CD4-positive, alpha-beta T cell treated with Interleukin-12 subunit alpha and Interleukin-12 subunit beta, for 1 hour (primary cell): Measurements from ENCODE around the gene TRIP13.

ENCODE experiments used
- DNase-seq: peaks from one replicate; pipeline ENCODE4 v3.0.0-alpha.2; 2020

The TRIP13 gene

GRCh38 chr5:855771-856530, 36.7 kb upstream of the TRIP13 start:
- DNase-seq = peak; percentile 13

GRCh38 chr5:856531-857425, 35.9 kb upstream of the TRIP13 start:
- peak; percentile 7 for DNase-seq

- DNase-seq = no peak
Measured at GRCh38 chr5:858726-859125, 34.0 kb upstream of the TRIP13 start.

GRCh38 chr5:859391-859790, 33.3 kb upstream of the TRIP13 start:
- no peak for DNase-seq

GRCh38 chr5:859798-860296, 32.8 kb upstream of the TRIP13 start:
- no peak for DNase-seq

GRCh38 chr5:860506-861150, 32.1 kb upstream of the TRIP13 start:
- no peak for DNase-seq

GRCh38 chr5:861442-862366, 31.0 kb upstream of the TRIP13 start:
- no peak for DNase-seq

GRCh38 chr5:862367-863243, 30.1 kb upstream of the TRIP13 start:
- DNase-seq = no peak

GRCh38 chr5:863244-863805, 29.4 kb upstream of the TRIP13 start:
- DNase-seq = no peak

GRCh38 chr5:864492-865167, 28.1 kb upstream of the TRIP13 start:
- no peak for DNase-seq

GRCh38 chr5:865168-865521, 27.5 kb upstream of the TRIP13 start:
- no peak for DNase-seq

- DNase-seq = no peak
Measured at GRCh38 chr5:865771-866170, 26.9 kb upstream of the TRIP13 start.

GRCh38 chr5:867300-867870, 25.3 kb upstream of the TRIP13 start:
- DNase-seq = no peak

GRCh38 chr5:868428-869135, 24.1 kb upstream of the TRIP13 start:
- no peak for DNase-seq

GRCh38 chr5:870956-871355, 21.7 kb upstream of the TRIP13 start:
- DNase-seq = no peak

GRCh38 chr5:871596-872298, 20.9 kb upstream of the TRIP13 start:
- no peak for DNase-seq

- no peak for DNase-seq
Measured at GRCh38 chr5:872301-872700, 20.4 kb upstream of the TRIP13 start.

- no peak for DNase-seq
Measured at GRCh38 chr5:873328-873727, 19.4 kb upstream of the TRIP13 start.

GRCh38 chr5:875931-876330, 16.8 kb upstream of the TRIP13 start:
- no peak for DNase-seq
